HEK293T (cell line): ENCODE measurements around the gene LNPEP.

Experiments used
- CTCF ChIA-PET: fragments of 350-600 bp; formaldehyde crosslinking; extraction: SDS; loops from one replicate; lab custom pipeline; 2021; ENCODE audit warnings: antibody characterized with exemption, inconsistent platforms; lab: Yijun Ruan, JAX
- POLR2A ChIA-PET: fragments of 350-600 bp; formaldehyde crosslinking; extraction: SDS; loops from one replicate; lab custom pipeline; 2020; ENCODE audit warnings: antibody characterized with exemption, inconsistent platforms; lab: Yijun Ruan, JAX
- DNase-seq: peaks from one replicate; pipeline ENCODE4 v3.0.0; 2012; ENCODE audit warnings: mixed read lengths; ENCODE audit errors: extremely low spot score
- ARNT ChIP-seq: fragments of 450-650 bp; IDR thresholded peaks from 2 replicates; pipeline ENCODE4 v1.6.1; 2017; ENCODE audit warnings: mild to moderate bottlenecking
- BHLHE40 ChIP-seq: fragments of 450-650 bp; IDR thresholded peaks from 2 replicates; pipeline ENCODE4 v1.6.1; 2016; ENCODE audit warnings: mild to moderate bottlenecking, moderate library complexity, borderline replicate concordance
- CTBP1 ChIP-seq: fragments of 450-650 bp; IDR thresholded peaks from 2 replicates; pipeline ENCODE4 v1.6.1; 2016; ENCODE audit warnings: borderline replicate concordance
- ELF4 ChIP-seq: fragments of 450-650 bp; IDR thresholded peaks from 2 replicates; pipeline ENCODE4 v1.6.1; 2017; ENCODE audit warnings: antibody characterized with exemption
- FOXA1 ChIP-seq: fragments of 450-650 bp; IDR thresholded peaks from 2 replicates; pipeline ENCODE4 v1.6.1; 2016; ENCODE audit warnings: mild to moderate bottlenecking
- FOXK2 ChIP-seq: fragments of 450-650 bp; IDR thresholded peaks from 2 replicates; pipeline ENCODE4 v1.6.1; 2016; ENCODE audit warnings: mild to moderate bottlenecking
- FOXM1 ChIP-seq: fragments of 450-650 bp; IDR thresholded peaks from 2 replicates; pipeline ENCODE4 v1.6.1; 2017; ENCODE audit warnings: mild to moderate bottlenecking, borderline replicate concordance
- HDGF ChIP-seq: fragments of 450-650 bp; IDR thresholded peaks from 2 replicates; pipeline ENCODE4 v1.6.1; 2017; ENCODE audit warnings: antibody characterized with exemption, borderline replicate concordance
- L3MBTL2 ChIP-seq: fragments of 450-650 bp; conservative IDR thresholded peaks from 2 replicates; pipeline ENCODE4 v1.6.1; 2016; ENCODE audit warnings: mild to moderate bottlenecking
- LEF1 ChIP-seq: fragments of 450-650 bp; IDR thresholded peaks from 2 replicates; pipeline ENCODE4 v1.6.1; 2017; ENCODE audit warnings: mild to moderate bottlenecking, borderline replicate concordance
- NFRKB ChIP-seq: fragments of 450-650 bp; IDR thresholded peaks from 2 replicates; pipeline ENCODE4 v1.6.1; 2016; ENCODE audit warnings: mild to moderate bottlenecking, moderate library complexity
- PKNOX1 ChIP-seq: fragments of 450-650 bp; IDR thresholded peaks from 2 replicates; pipeline ENCODE4 v1.6.1; 2016
- SP1 ChIP-seq: fragments of 450-650 bp; IDR thresholded peaks from 2 replicates; pipeline ENCODE4 v1.6.1; 2017
- SUZ12 ChIP-seq: fragments of 450-650 bp; IDR thresholded peaks from 2 replicates; pipeline ENCODE4 v1.6.1; 2016; ENCODE audit warnings: mild to moderate bottlenecking
- TARDBP ChIP-seq: fragments of 450-650 bp; IDR thresholded peaks from 2 replicates; pipeline ENCODE4 v1.6.1; 2016
- ZNF384 ChIP-seq: fragments of 450-650 bp; IDR thresholded peaks from 2 replicates; pipeline ENCODE4 v1.6.1; 2016

LNPEP gene

GRCh38 chr5:96901841-96902240 lies 34.0 kb upstream of the LNPEP start:
- ChIA-PET POLR2A (no interaction called here), CTCF (interaction anchor here (1.1 to 1.6 kb wide), 3 partner anchors 9 to 288 kb away, joined by 3 to 7 read pairs (median 4); no protein-coding TSS in a partner anchor)

GRCh38 chr5:96902876-96903275 lies 33.0 kb upstream of the LNPEP start:
- DNase-seq = no peak
- ChIA-PET CTCF (no interaction called here), POLR2A (no interaction called here)

More at GRCh38 chr5:96901841-96902240, 34.0 kb upstream of the LNPEP start:
- TF ChIP-seq TARDBP (no peak), ZNF384 (no peak), FOXM1 (no peak), FOXA1 (no peak), ELF4 (no peak), NFRKB (no peak), PKNOX1 (no peak), LEF1 (no peak), BHLHE40 (no peak), ARNT (no peak), L3MBTL2 (no peak), CTBP1 (no peak), SUZ12 (no peak), SP1 (no peak), FOXK2 (no peak), HDGF (no peak)
- DNase-seq = no peak

GRCh38 chr5:96903300-96903699 lies 32.6 kb upstream of the LNPEP start:
- DNase-seq = no peak
- POLR2A ChIA-PET = no interaction called here
- CTCF ChIA-PET = no interaction called here
- TF ChIP-seq HDGF (no peak), ELF4 (no peak), FOXM1 (no peak), CTBP1 (no peak), FOXK2 (no peak), BHLHE40 (no peak), LEF1 (no peak), SP1 (no peak), FOXA1 (no peak), ARNT (no peak), ZNF384 (no peak), NFRKB (no peak), TARDBP (no peak)

More at GRCh38 chr5:96902876-96903275, 33.0 kb upstream of the LNPEP start:
- TF ChIP-seq FOXM1 = no peak
- no peak for TF ChIP-seq FOXA1
- TF ChIP-seq BHLHE40 = no peak
- TF ChIP-seq PKNOX1 = no peak
- TF ChIP-seq LEF1 = no peak
- no peak for TF ChIP-seq ZNF384
- no peak for TF ChIP-seq L3MBTL2
- TF ChIP-seq ARNT = no peak

DNA sequence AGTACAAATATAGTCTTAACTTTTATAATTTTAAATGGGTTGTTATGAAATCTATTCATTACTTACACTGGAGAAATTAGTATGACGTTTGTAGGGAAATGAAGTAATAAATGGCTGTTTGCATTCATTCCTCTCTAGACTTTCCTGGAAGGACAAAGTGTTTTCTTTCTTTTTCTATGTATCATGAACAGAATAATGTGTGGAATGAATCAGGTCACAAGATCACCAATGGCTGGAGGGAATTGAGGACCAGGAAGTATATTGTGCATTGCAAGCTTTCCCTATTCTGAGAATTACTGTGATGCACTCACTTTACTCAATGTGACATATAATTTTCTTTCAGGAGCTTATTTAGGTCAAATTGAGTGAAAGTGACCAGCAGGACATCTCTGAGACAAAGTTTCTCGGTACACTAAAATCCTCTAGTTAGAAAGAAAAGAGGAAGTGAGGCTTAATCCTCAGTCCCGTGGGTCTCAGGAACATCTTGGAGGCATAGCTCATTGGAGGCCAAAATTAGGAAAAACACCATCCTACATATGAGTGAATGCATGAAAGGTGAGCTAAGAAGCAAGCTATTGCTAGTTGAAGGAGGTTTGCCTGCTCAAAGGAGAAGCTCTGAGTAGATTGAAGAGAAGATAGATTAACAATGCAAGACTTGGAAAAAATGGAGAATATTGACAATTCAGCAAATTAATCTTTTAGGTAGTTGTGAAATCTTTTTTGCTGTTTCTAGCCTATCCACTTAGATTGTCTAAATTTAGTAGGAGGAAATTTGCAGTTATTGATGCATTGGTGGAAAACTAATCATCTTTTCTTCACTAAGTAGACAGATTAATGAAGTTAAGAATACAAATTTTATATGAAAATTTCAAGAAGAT lies 31.6 kb upstream of the LNPEP start:
- CTCF ChIA-PET = interaction anchor here (0.6 kb wide), 1 partner anchor 290 kb away, joined by 3 read pairs; no protein-coding TSS in a partner anchor
- POLR2A ChIA-PET = interaction anchor here (0.8 kb wide), 1 partner anchor 20 kb away, joined by 3 read pairs; no protein-coding TSS in a partner anchor
- DNase-seq = no peak
- no peak for TF ChIP-seq ELF4
- no peak for TF ChIP-seq CTBP1
- no peak for TF ChIP-seq FOXA1
- no peak for TF ChIP-seq L3MBTL2
- TF ChIP-seq HDGF = no peak
- TF ChIP-seq TARDBP = no peak
- no peak for TF ChIP-seq BHLHE40
- TF ChIP-seq NFRKB = no peak
- TF ChIP-seq SUZ12 = no peak
- TF ChIP-seq FOXK2 = no peak
- no peak for TF ChIP-seq ARNT
- no peak for TF ChIP-seq PKNOX1
- TF ChIP-seq SP1 = no peak
- TF ChIP-seq LEF1 = no peak
- TF ChIP-seq ZNF384 = no peak
- no peak for TF ChIP-seq FOXM1

DNA sequence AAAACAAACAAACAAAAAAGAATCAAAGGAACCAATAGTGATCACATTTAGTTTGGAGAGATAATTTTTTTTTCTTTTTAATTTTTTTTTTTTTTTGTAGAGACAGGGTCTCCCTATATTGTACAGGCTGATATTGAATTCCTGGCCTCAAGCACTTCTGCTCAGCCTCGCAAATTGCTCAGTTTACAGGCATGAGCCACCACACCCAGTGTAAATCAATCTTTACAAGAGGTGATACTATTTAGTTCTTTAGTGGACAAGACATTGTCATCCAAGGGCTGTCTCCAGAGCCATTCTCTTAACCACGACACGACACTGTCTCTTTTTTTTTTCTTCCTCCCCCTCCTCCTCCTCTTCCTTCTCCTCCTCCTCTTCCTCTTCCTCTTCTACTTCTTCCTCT lies 30.0 kb upstream of the LNPEP start:
- no peak for TF ChIP-seq FOXK2
- TF ChIP-seq HDGF = no peak
- no peak for TF ChIP-seq TARDBP
- TF ChIP-seq L3MBTL2 = no peak
- TF ChIP-seq CTBP1 = no peak
- TF ChIP-seq ZNF384 = no peak
- ChIA-PET POLR2A (no interaction called here), CTCF (interaction anchor here (1.1 kb wide), 1 partner anchor 37 kb away, joined by 3 read pairs; no protein-coding TSS in a partner anchor)
- no peak for DNase-seq

- no peak for DNase-seq
- CTCF ChIA-PET = interaction anchor here (0.6 kb wide), 1 partner anchor 24 kb away, joined by 4 read pairs; no protein-coding TSS in a partner anchor
- no peak for TF ChIP-seq CTBP1
- POLR2A ChIA-PET = no interaction called here
Measured at GRCh38 chr5:96909003-96909402, 26.9 kb upstream of the LNPEP start.
